ENCODE measurements around the gene BPIFB6. TPM values are rescaled to one million over a fixed set of nuclear protein-coding genes. Genes with fewer than 3 reads are reported as not detected.
"Not testable (repeated sequence)": the region's sequence is repeated elsewhere in the genome, so short reads cannot be mapped to it uniquely, and the experiment has no call there.

The BPIFB6 gene
- total and polyA plus RNA-seq, 4 donors: not detected

- Histone ChIP-seq H3K4me3 (ENCODE audit: low read depth in 1 of 3, low read length in 3 of 3) (no peak overlapping the region), H3K9me3 (ENCODE audit: control insufficient read depth in 4 of 4, low read length in 3 of 4) (peaks cover 0 to 3% (median 0%) of the 10 kb centered on the region in 4 donors), H3K9ac (ENCODE audit: low read depth in 1 of 2, low read length in 2 of 2) (no peak overlapping the region), H3K27ac (ENCODE audit: low read depth in 1 of 2, low read length in 2 of 2) (no peak overlapping the region), H3K36me3 (ENCODE audit: control insufficient read depth in 4 of 4, insufficient read depth in 3 of 4, low read depth in 1 of 4, low read length in 3 of 4) (no peaks in the 10 kb centered on the region), H3K27me3 (ENCODE audit: control insufficient read depth in 4 of 4, insufficient read depth in 4 of 4, low read length in 3 of 4) (no peaks in the 10 kb centered on the region), H3K4me1 (ENCODE audit: control insufficient read depth in 4 of 4, insufficient read depth in 4 of 4, low read length in 3 of 4) (no peaks in the 10 kb centered on the region)
- TF ChIP-seq ZBTB33 (IDR thresholded peaks at IDR 0.05) (no peak), ATF3 (IDR thresholded peaks at IDR 0.05) (no peak), REST (IDR thresholded peaks at IDR 0.05) (no peak), HNF4A (conservative IDR thresholded peaks at IDR 0.05) (no peak), EGR1 (IDR thresholded peaks at IDR 0.05; ENCODE audit: low read depth in 2 of 2) (no peak), RAD21 (IDR thresholded peaks at IDR 0.05) (no peak), NR2F2 (IDR thresholded peaks at IDR 0.05) (no peak), GABPA (IDR thresholded peaks at IDR 0.05 in 1 of 2, conservative IDR thresholded peaks at IDR 0.05 in 1 of 2) (no peak), FOXA1 (IDR thresholded peaks at IDR 0.05) (no peak), CTCF (IDR thresholded peaks at IDR 0.05; ENCODE audit: low read depth, low read length, missing input control) (no peak), RXRA (IDR thresholded peaks at IDR 0.05) (no peak), SP1 (IDR thresholded peaks at IDR 0.05) (no peak), YY1 (IDR thresholded peaks at IDR 0.05) (no peak), FOXA2 (IDR thresholded peaks at IDR 0.05) (no peak), HNF4G (IDR thresholded peaks at IDR 0.05) (no peak)
- 78% methylated on average over 2 of the region's 2 CpGs for WGBS
- DNase-seq (ENCODE audit: low spot score): no peak
Measured at GRCh38 chr20:33042983-33043730, 11.7 kb downstream of the BPIFB6 start.

GRCh38 chr20:33043731-33044181, 12.3 kb downstream of the BPIFB6 start:
- no peak for TF ChIP-seq EGR1 (IDR thresholded peaks at IDR 0.05; ENCODE audit: low read depth in 2 of 2)
- TF ChIP-seq REST (IDR thresholded peaks at IDR 0.05): no peak
- no peak for TF ChIP-seq JUND (IDR thresholded peaks at IDR 0.05)
- DNase-seq (ENCODE audit: low spot score): no peak
- WGBS: 27% methylated on average over 1 of the region's 1 CpG
- H3K9ac ChIP-seq (ENCODE audit: low read depth in 1 of 2, low read length in 2 of 2): no peak overlapping the region
- no peaks in the 10 kb centered on the region for H3K36me3 ChIP-seq (ENCODE audit: control insufficient read depth in 4 of 4, insufficient read depth in 3 of 4, low read depth in 1 of 4, low read length in 3 of 4)
- H3K4me1 ChIP-seq (ENCODE audit: control insufficient read depth in 4 of 4, insufficient read depth in 4 of 4, low read length in 3 of 4): no peaks in the 10 kb centered on the region
- peaks cover 0 to 3% (median 0%) of the 10 kb centered on the region in 4 donors for H3K9me3 ChIP-seq (ENCODE audit: control insufficient read depth in 4 of 4, low read length in 3 of 4)
- H3K27me3 ChIP-seq (ENCODE audit: control insufficient read depth in 4 of 4, insufficient read depth in 4 of 4, low read length in 3 of 4): no peaks in the 10 kb centered on the region
- H3K27ac ChIP-seq (ENCODE audit: low read depth in 1 of 2, low read length in 2 of 2): no peak overlapping the region
- H3K4me3 ChIP-seq (ENCODE audit: low read depth in 1 of 3, low read length in 3 of 3): no peak overlapping the region

- not testable (repeated sequence) for H3K4me3 ChIP-seq (ENCODE audit: low read depth in 1 of 3, low read length in 3 of 3); H3K36me3 ChIP-seq (ENCODE audit: control insufficient read depth in 4 of 4, insufficient read depth in 3 of 4, low read depth in 1 of 4, low read length in 3 of 4); H3K27me3 ChIP-seq (ENCODE audit: control insufficient read depth in 4 of 4, insufficient read depth in 4 of 4, low read length in 3 of 4); DNase-seq (ENCODE audit: low spot score); H3K9ac ChIP-seq (ENCODE audit: low read depth in 1 of 2, low read length in 2 of 2); H3K9me3 ChIP-seq (ENCODE audit: control insufficient read depth in 4 of 4, low read length in 3 of 4); H3K4me1 ChIP-seq (ENCODE audit: control insufficient read depth in 4 of 4, insufficient read depth in 4 of 4, low read length in 3 of 4); H3K27ac ChIP-seq (ENCODE audit: low read depth in 1 of 2, low read length in 2 of 2)
- WGBS: 90% methylated on average over 15 of the region's 15 CpGs
Measured at GRCh38 chr20:33045129-33045721, 13.8 kb downstream of the BPIFB6 start.
